ENCODE data around the gene GLRA1. TPM values are rescaled to one million over a fixed set of nuclear protein-coding genes. Genes with fewer than 3 reads are reported as not detected.

The GLRA1 gene
- total RNA-seq, 1 donor from 2014 or later = not detected

DNA sequence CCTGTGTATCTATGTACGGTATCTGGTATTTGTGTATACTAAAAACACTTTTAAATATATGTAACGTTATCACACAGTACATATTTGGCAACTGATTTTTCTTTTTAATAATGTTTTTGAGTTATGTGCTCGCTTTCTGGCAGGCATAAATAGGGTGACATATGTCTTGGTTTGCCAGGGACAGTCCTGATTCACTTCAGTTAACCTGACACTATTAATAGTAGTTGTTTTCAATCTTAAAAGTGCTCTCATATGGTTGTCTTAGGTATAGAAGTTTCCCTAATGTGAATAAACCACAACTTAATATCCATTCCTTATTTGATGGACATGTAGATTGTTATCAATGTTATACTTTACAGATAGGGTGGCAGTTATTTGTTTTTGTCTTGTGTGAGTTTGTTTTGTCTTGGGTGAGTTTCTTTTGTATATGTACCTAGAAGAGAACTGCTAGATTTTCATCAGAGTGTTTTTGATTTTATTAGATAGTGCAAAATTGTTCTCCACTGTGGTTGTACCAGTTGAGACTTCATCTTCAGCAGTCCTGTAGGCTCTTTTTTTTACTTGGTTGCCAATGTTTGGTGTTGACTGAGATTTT is 145.0 kb downstream of the GLRA1 start:
- intact Hi-C loops (cut with DNase I) = loop anchor here (5.0 kb wide), 1 partner anchor 508 kb away; no protein-coding TSS in a partner anchor
- Histone ChIP-seq H3K4me3 (no peak overlapping the region), H3K27me3 (no peaks in the 10 kb centered on the region), H3K27ac (no peak overlapping the region), H3K9me3 (no peaks in the 10 kb centered on the region), H3K4me1 (peaks cover 98% of the 10 kb centered on the region), H3K36me3 (no peaks in the 10 kb centered on the region)
- no peak for DNase-seq (ENCODE audit: extremely low spot score in 2 of 2)
- TF ChIP-seq POLR2A (IDR thresholded peaks at IDR 0.05) = no peak
- TF ChIP-seq, protein P1, sequence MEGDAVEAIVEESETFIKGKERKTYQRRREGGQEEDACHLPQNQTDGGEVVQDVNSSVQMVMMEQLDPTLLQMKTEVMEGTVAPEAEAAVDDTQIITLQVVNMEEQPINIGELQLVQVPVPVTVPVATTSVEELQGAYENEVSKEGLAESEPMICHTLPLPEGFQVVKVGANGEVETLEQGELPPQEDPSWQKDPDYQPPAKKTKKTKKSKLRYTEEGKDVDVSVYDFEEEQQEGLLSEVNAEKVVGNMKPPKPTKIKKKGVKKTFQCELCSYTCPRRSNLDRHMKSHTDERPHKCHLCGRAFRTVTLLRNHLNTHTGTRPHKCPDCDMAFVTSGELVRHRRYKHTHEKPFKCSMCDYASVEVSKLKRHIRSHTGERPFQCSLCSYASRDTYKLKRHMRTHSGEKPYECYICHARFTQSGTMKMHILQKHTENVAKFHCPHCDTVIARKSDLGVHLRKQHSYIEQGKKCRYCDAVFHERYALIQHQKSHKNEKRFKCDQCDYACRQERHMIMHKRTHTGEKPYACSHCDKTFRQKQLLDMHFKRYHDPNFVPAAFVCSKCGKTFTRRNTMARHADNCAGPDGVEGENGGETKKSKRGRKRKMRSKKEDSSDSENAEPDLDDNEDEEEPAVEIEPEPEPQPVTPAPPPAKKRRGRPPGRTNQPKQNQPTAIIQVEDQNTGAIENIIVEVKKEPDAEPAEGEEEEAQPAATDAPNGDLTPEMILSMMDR (IDR thresholded peaks at IDR 0.05) = no peak
- TF ChIP-seq POLR2AphosphoS5 (IDR thresholded peaks at IDR 0.05; ENCODE audit: insufficient read depth in 1 of 2, low read depth in 1 of 2) = no peak

DNA sequence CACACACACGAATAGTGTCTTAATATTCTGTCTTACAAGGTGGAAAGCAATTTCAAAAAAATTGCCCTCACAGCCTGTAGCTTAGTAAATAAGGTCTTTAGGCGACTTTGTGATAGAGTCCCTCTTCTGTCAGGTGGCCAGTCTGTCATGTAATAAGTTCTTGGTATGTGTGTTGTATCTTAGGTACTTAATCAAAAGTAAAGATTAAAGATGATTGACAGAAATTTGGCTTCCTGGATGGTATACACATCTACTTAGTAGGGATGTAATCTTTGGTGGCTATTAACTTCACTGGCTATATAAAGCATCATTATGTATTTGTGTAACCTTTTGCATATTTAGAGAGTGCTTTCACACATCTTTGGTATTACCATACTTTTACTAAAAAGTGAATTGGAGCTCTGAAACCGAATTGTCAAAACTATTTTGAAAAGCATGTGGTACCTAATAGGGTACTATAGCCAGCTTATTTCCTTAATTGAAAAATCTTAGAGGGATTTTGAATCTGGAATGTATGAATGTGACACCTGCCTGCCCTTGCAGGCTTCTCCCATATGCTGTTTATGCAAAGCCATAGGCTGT is 149.5 kb downstream of the GLRA1 start:
- Histone ChIP-seq H3K27ac (peak overlapping the region; percentile 95), H3K4me1 (peaks cover 76% of the 10 kb centered on the region), H3K4me3 (no peak overlapping the region), H3K27me3 (no peaks in the 10 kb centered on the region), H3K9me3 (no peaks in the 10 kb centered on the region), H3K36me3 (no peaks in the 10 kb centered on the region)
- no peak for DNase-seq (ENCODE audit: extremely low spot score in 2 of 2)
- TF ChIP-seq POLR2AphosphoS5 (IDR thresholded peaks at IDR 0.05; ENCODE audit: insufficient read depth in 1 of 2, low read depth in 1 of 2) = no peak
- intact Hi-C loops (cut with DNase I) = loop anchor here (5.0 kb wide), 1 partner anchor 512 kb away; no protein-coding TSS in a partner anchor

DNA sequence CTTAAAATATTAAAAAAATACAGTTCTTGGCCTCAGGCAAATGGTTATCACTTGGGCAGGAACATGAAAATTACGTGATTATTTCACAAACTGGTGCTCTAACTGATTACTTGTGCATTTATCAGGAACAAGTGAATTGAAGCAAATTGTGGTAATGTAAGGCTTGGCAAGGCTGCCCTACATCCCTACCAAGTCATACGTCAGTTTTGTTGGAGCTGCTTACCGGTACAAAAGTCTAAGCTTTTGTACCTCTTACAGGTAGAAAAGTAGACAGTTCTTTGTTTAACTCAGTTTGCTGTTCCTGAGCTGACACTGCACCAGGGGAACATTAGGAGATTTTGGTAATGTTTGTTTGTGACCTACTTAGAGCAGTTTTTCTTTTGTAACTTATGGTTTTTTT is 150.7 kb downstream of the GLRA1 start:
- Histone ChIP-seq H3K4me1 (peaks cover 68% of the 10 kb centered on the region), H3K27me3 (no peaks in the 10 kb centered on the region), H3K36me3 (no peaks in the 10 kb centered on the region), H3K9me3 (no peaks in the 10 kb centered on the region), H3K27ac (peak overlapping the region; percentile 95), H3K4me3 (peak overlapping the region; percentile 83 to 87)
- TF ChIP-seq, protein P1 (IDR thresholded peaks at IDR 0.05) = no peak
- TF ChIP-seq POLR2A (IDR thresholded peaks at IDR 0.05) (no peak), POLR2AphosphoS5 (IDR thresholded peaks at IDR 0.05; ENCODE audit: insufficient read depth in 1 of 2, low read depth in 1 of 2) (no peak)
- intact Hi-C loops (cut with DNase I) = no loop called here
- DNase-seq (ENCODE audit: extremely low spot score in 2 of 2) = no peak

DNA sequence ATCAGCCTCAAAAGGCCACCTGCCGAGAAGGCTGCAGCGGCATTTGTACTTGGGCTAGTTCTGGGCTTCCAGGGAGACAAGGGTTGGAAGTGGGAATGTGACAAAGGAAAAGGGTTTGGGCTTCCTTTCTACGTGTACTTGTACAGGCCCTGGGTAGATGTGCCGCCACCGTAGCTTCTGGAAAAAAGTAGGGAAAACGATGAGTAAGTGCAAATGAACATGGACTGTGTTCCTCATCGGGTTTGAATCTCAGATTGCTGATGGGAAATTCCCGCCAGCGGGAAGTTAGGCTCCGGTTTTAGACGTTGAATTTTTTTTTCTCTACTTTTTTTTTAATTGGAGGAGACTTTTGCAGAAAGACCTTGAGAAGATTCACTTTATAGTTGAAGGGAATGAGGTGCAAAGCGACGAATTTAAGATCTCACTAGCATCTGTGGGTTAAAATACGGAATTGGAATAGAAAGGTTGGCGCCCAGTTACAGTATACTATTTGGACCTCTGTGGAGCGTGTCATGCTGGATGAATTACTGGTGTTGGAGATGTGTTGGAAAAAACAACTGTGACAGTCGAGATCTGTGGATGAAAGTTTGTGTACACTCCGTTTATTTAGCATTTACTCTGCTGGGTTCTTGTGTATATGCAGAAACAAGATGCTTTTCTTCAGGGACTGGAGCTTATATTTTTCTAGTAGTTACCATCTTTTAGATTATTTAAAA is 151.6 kb downstream of the GLRA1 start:
- Histone ChIP-seq H3K9me3 (no peaks in the 10 kb centered on the region), H3K27me3 (no peaks in the 10 kb centered on the region), H3K4me1 (peaks cover 59% of the 10 kb centered on the region), H3K27ac (peak overlapping the region; percentile 95), H3K36me3 (no peaks in the 10 kb centered on the region), H3K4me3 (peak overlapping the region; percentile 83 to 87)
- intact Hi-C loops (cut with DNase I) = no loop called here
- TF ChIP-seq, protein P1 (IDR thresholded peaks at IDR 0.05) = no peak
- TF ChIP-seq POLR2A (IDR thresholded peaks at IDR 0.05) = no peak
- no peak for TF ChIP-seq POLR2AphosphoS5 (IDR thresholded peaks at IDR 0.05; ENCODE audit: insufficient read depth in 1 of 2, low read depth in 1 of 2)
- no peak for DNase-seq (ENCODE audit: extremely low spot score in 2 of 2)

Small RNA genes lying within 50 kb of the gene (small RNA-seq; reads per million reads assigned to genes)
- gene RNA5SP198 = not detected

Other genes starting within 250 kb of the GLRA1 start
- gene SPARC, start 237.9 kb downstream of the GLRA1 start, total RNA-seq = 273 TPM
- gene ATOX1, start 166.2 kb downstream of the GLRA1 start, total RNA-seq = 120 TPM
- 97.0 TPM for gene G3BP1, start 152.9 kb downstream of the GLRA1 start, total RNA-seq

Data from vagina (tissue), 2 donors.